Parathyroid adenoma (tissue), 2 donors: ENCODE data around the gene RAET1E.
"Not testable (repeated sequence)": the region's sequence is repeated elsewhere in the genome, so short reads cannot be mapped to it uniquely, and the experiment has no call there.

Experiments
- H2AFZ ChIP-seq: fragments of 300-600 bp; sonication (generic); one replicate; pipeline ENCODE4 v1.7.0; 2017; ENCODE audit warnings: antibody characterized with exemption, mild to moderate bottlenecking
- H3K27ac ChIP-seq: fragments of 300-600 bp; sonication (generic); one replicate; pipeline ENCODE4 v1.7.0; 2017
- H3K27me3 ChIP-seq: fragments of 300-600 bp; sonication (generic); one replicate; pipeline ENCODE4 v1.7.0; 2017; ENCODE audit warnings: low read length; ENCODE audit not compliant: control insufficient read depth, insufficient read depth
- H3K36me3 ChIP-seq: fragments of 300-600 bp; sonication (generic); one replicate; pipeline ENCODE4 v1.7.0; 2017; ENCODE audit warnings: low read length; ENCODE audit not compliant: control insufficient read depth, insufficient read depth
- H3K4me1 ChIP-seq: fragments of 300-600 bp; sonication (generic); one replicate; pipeline ENCODE4 v1.7.0; 2017; ENCODE audit warnings: control low read depth
- H3K4me2 ChIP-seq: fragments of 300-600 bp; sonication (generic); one replicate; pipeline ENCODE4 v1.7.0; 2017; ENCODE audit warnings: low read length
- H3K4me3 ChIP-seq: fragments of 300-600 bp; sonication (generic); one replicate; pipeline ENCODE4 v1.7.0; 2017; ENCODE audit warnings: low read depth, low read length
- H3K79me2 ChIP-seq: fragments of 300-600 bp; sonication (generic); one replicate; pipeline ENCODE4 v1.7.0; 2017; ENCODE audit warnings: control low read depth
- H3K9ac ChIP-seq: fragments of 300-600 bp; sonication (generic); one replicate; pipeline ENCODE4 v1.7.0; 2017; ENCODE audit warnings: mild to moderate bottlenecking
- H3K9me3 ChIP-seq: fragments of 300-600 bp; sonication (generic); one replicate; pipeline ENCODE4 v1.7.0; 2017; ENCODE audit warnings: low read length; ENCODE audit not compliant: control insufficient read depth
- CTCF ChIP-seq: fragments of 300-600 bp; sonication (generic); IDR thresholded peaks from one replicate; pipeline ENCODE4 v1.7.0; 2017; ENCODE audit warnings: antibody characterized with exemption, mild to moderate bottlenecking
- donor health status: primary hyperparathyroidism.

RAET1E gene

GRCh38 chr6:149851461-149852110 lies 46.3 kb downstream of the RAET1E start:
- TF ChIP-seq CTCF = no peak
- peaks cover 29% of the 10 kb centered on the region for H3K79me2 ChIP-seq
- peaks cover 34% of the 10 kb centered on the region for H3K4me1 ChIP-seq
- no peaks in the 10 kb centered on the region for H3K9me3 ChIP-seq
- H3K36me3 ChIP-seq = no peaks in the 10 kb centered on the region
- H3K4me3 ChIP-seq = no peak overlapping the region
- H3K27me3 ChIP-seq = no peaks in the 10 kb centered on the region
- H3K4me2 ChIP-seq = no peak overlapping the region
- no peak overlapping the region for H3K27ac ChIP-seq
- H2AFZ ChIP-seq = no peak overlapping the region
- H3K9ac ChIP-seq = no peak overlapping the region

GRCh38 chr6:149848343-149848742 lies 49.6 kb downstream of the RAET1E start:
- Histone ChIP-seq H3K79me2 (peaks cover 21% of the 10 kb centered on the region), H3K27ac (peak overlapping the region; percentile 60), H3K4me1 (peaks cover 36% of the 10 kb centered on the region)
- H3K9ac ChIP-seq, H3K4me2 ChIP-seq, H3K27me3 ChIP-seq, H3K36me3 ChIP-seq, H3K9me3 ChIP-seq, H3K4me3 ChIP-seq, H2AFZ ChIP-seq: not testable (repeated sequence)
